ENCODE data around the gene ACTR1A.
"Not testable (repeated sequence)": the region's sequence is repeated elsewhere in the genome, so short reads cannot be mapped to it uniquely, and the experiment has no call there.

ACTR1A gene

GRCh38 chr10:102501201-102502028 lies 1.1 kb downstream of the ACTR1A start:
- peaks cover 51% of the 10 kb centered on the region for H3K79me2 ChIP-seq (ENCODE audit: insufficient read depth, low read length)
- H3K36me3 ChIP-seq (ENCODE audit: low read length): no peaks in the 10 kb centered on the region
- peak overlapping the region; percentile 12; the same call in 1 of the 2 replicates for H3K27ac ChIP-seq (ENCODE audit: low read depth, low read length)
- H3F3A ChIP-seq (ENCODE audit: insufficient read depth): peaks cover 7% of the 10 kb centered on the region
- no peaks in the 10 kb centered on the region for H3K9me2 ChIP-seq (replicated peaks; ENCODE audit: insufficient read depth, low read length)
- peak overlapping the region; percentile 82 for H3K4me3 ChIP-seq (ENCODE audit: insufficient read depth, low read length, poor library complexity, severe bottlenecking)
- H2AFZ ChIP-seq (ENCODE audit: low read depth, low read length, severe bottlenecking): no peak overlapping the region
- peak overlapping the region; percentile 92 for H3K4me2 ChIP-seq (ENCODE audit: low read depth, low read length, poor library complexity, severe bottlenecking)
- no peaks in the 10 kb centered on the region for H3K9me3 ChIP-seq (ENCODE audit: insufficient read depth, low read length)
- H4K20me1 ChIP-seq (ENCODE audit: low read depth, low read length): peaks cover 8% of the 10 kb centered on the region; the same call in 1 of the 2 replicates
- H3K27me3 ChIP-seq (ENCODE audit: low read length): no peaks in the 10 kb centered on the region
- peak overlapping the region; percentile 76 for H3K9ac ChIP-seq (ENCODE audit: low read length)
- TF ChIP-seq EZH2phosphoT487 (conservative IDR thresholded peaks at IDR 0.05; ENCODE audit: low read length) (no peak), CTCF (IDR thresholded peaks at IDR 0.05; ENCODE audit: insufficient read depth, low read length, poor library complexity, severe bottlenecking) (no peak)

DNA sequence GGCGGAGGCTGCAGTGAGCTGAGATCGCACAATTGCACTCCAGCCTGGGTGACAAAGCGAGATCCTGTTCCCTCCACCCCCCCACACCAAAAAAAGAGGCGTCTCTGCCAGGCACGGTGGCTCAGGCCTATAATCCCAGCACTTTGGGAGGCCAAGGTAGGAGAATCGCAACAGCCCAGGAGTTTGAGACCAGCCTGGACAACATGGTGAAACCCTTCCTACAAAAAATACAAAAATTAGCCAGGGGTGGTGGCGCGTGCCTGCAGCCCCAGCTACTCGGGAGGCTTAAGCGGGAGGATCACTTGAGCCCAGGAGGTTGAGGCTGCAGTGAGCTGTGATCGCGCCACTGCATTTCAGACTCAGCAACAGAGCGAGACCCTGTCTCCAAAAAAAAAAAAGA lies 1.8 kb downstream of the ACTR1A start:
- Histone ChIP-seq H3K4me2 (ENCODE audit: low read depth, low read length, poor library complexity, severe bottlenecking) (peak overlapping the region; percentile 92), H3K79me2 (ENCODE audit: insufficient read depth, low read length) (peaks cover 58% of the 10 kb centered on the region), H3K9ac (ENCODE audit: low read length) (peak overlapping the region; percentile 76; the same call in 1 of the 2 replicates)
- not testable (repeated sequence) for H3K36me3 ChIP-seq (ENCODE audit: low read length); H3K9me2 ChIP-seq (replicated peaks; ENCODE audit: insufficient read depth, low read length); H3K9me3 ChIP-seq (ENCODE audit: insufficient read depth, low read length); H3K4me3 ChIP-seq (ENCODE audit: insufficient read depth, low read length, poor library complexity, severe bottlenecking); H4K20me1 ChIP-seq (ENCODE audit: low read depth, low read length); H3K27ac ChIP-seq (ENCODE audit: low read depth, low read length); H3F3A ChIP-seq (ENCODE audit: insufficient read depth); H3K27me3 ChIP-seq (ENCODE audit: low read length); H2AFZ ChIP-seq (ENCODE audit: low read depth, low read length, severe bottlenecking)

- peaks cover 69% of the 10 kb centered on the region for H3K79me2 ChIP-seq (ENCODE audit: insufficient read depth, low read length)
- no peak overlapping the region for H3K4me2 ChIP-seq (ENCODE audit: low read depth, low read length, poor library complexity, severe bottlenecking)
- no peak overlapping the region for H3K4me3 ChIP-seq (ENCODE audit: insufficient read depth, low read length, poor library complexity, severe bottlenecking)
- no peak overlapping the region for H2AFZ ChIP-seq (ENCODE audit: low read depth, low read length, severe bottlenecking)
- H3F3A ChIP-seq (ENCODE audit: insufficient read depth): peaks cover 7% of the 10 kb centered on the region
- peaks cover 8% of the 10 kb centered on the region; the same call in 1 of the 2 replicates for H4K20me1 ChIP-seq (ENCODE audit: low read depth, low read length)
- no peak overlapping the region for H3K9ac ChIP-seq (ENCODE audit: low read length)
- H3K9me2 ChIP-seq (replicated peaks; ENCODE audit: insufficient read depth, low read length): no peaks in the 10 kb centered on the region
- H3K27me3 ChIP-seq (ENCODE audit: low read length): no peaks in the 10 kb centered on the region
- TF ChIP-seq CTCF (IDR thresholded peaks at IDR 0.05; ENCODE audit: insufficient read depth, low read length, poor library complexity, severe bottlenecking) (no peak), EZH2phosphoT487 (conservative IDR thresholded peaks at IDR 0.05; ENCODE audit: low read length) (no peak)
- no peaks in the 10 kb centered on the region for H3K36me3 ChIP-seq (ENCODE audit: low read length)
- H3K27ac ChIP-seq (ENCODE audit: low read depth, low read length): no peak overlapping the region
- no peaks in the 10 kb centered on the region for H3K9me3 ChIP-seq (ENCODE audit: insufficient read depth, low read length)
These were observed 3.2 kb downstream of the ACTR1A start for GRCh38 chr10:102499356-102499755.

DNA sequence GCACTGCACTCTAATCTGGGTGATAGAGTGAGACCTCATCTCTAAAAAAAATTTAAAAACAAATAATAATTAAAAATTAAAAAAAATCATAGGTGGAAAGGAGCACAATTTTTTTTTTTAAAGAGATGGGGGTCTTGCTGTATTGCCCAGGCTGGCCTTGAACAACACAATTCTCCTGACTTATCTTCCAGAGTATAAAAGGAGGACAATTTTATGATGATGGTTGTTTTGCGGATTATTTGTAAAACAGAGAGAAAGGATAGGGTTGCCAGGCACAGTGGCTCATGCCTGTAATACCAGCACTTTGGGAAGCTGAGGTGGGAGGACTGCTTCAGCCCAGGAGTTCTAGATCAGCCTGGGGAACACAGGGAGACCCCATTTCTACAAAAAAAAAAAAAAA lies 5.0 kb downstream of the ACTR1A start:
- H3K9ac ChIP-seq (ENCODE audit: low read length): no peak overlapping the region
- no peaks in the 10 kb centered on the region for H3K9me2 ChIP-seq (replicated peaks; ENCODE audit: insufficient read depth, low read length)
- H3K27ac ChIP-seq (ENCODE audit: low read depth, low read length): no peak overlapping the region
- H3F3A ChIP-seq (ENCODE audit: insufficient read depth): no peaks in the 10 kb centered on the region
- TF ChIP-seq EZH2phosphoT487 (conservative IDR thresholded peaks at IDR 0.05; ENCODE audit: low read length): no peak
- no peak for TF ChIP-seq CTCF (IDR thresholded peaks at IDR 0.05; ENCODE audit: insufficient read depth, low read length, poor library complexity, severe bottlenecking)
- no peaks in the 10 kb centered on the region for H3K27me3 ChIP-seq (ENCODE audit: low read length)
- no peak overlapping the region for H3K4me3 ChIP-seq (ENCODE audit: insufficient read depth, low read length, poor library complexity, severe bottlenecking)
- no peaks in the 10 kb centered on the region for H3K9me3 ChIP-seq (ENCODE audit: insufficient read depth, low read length)
- no peak overlapping the region for H2AFZ ChIP-seq (ENCODE audit: low read depth, low read length, severe bottlenecking)
- H3K4me2 ChIP-seq (ENCODE audit: low read depth, low read length, poor library complexity, severe bottlenecking): no peak overlapping the region
- peaks cover 8% of the 10 kb centered on the region; the same call in 1 of the 2 replicates for H4K20me1 ChIP-seq (ENCODE audit: low read depth, low read length)
- peaks cover 87% of the 10 kb centered on the region for H3K79me2 ChIP-seq (ENCODE audit: insufficient read depth, low read length)
- H3K36me3 ChIP-seq (ENCODE audit: low read length): no peaks in the 10 kb centered on the region
